ENCODE results near the gene SNCAIP. TPM values are rescaled to one million over a fixed set of nuclear protein-coding genes. Genes with fewer than 3 reads are reported as not detected.

SNCAIP gene
- total and polyA plus RNA-seq, 9 of the 15 experiments (the other 6 are each of a cell fraction or from before 2014, with no cell fraction given), result 0.04 TPM; not detected in 8

GRCh38 chr5:122392224-122392623, 80.2 kb downstream of the SNCAIP start:
- no peak overlapping the region for H2AFZ ChIP-seq (ENCODE audit: low read depth, low read length)
- H3K9me1 ChIP-seq (ENCODE audit: control insufficient read depth, insufficient read depth, low read length), result no peaks in the 10 kb centered on the region
- POLR2A ChIA-PET, result no interaction called here
- no peaks in the 10 kb centered on the region for H3K79me2 ChIP-seq (ENCODE audit: control insufficient read depth, insufficient read depth, low read length)
- H3K9me3 ChIP-seq (replicated peaks; ENCODE audit: control insufficient read depth, insufficient read depth, low read depth, low read length), result no peaks in the 10 kb centered on the region
- H4K20me1 ChIP-seq (replicated peaks; ENCODE audit: control insufficient read depth, insufficient read depth, low read length), result no peaks in the 10 kb centered on the region
- no TSS peak for BruUV-seq (replicated peaks)
- no peaks in the 10 kb centered on the region for H3K27me3 ChIP-seq (ENCODE audit: control insufficient read depth in 2 of 2, insufficient read depth in 2 of 2, low read length in 2 of 2)
- WGBS (ENCODE audit: insufficient coverage, low coverage, missing lambda C conversion rate), result 5% methylated on average over 2 of the region's 2 CpGs
- TF ChIP-seq SRF (CRISPR knock-in tag; IDR thresholded peaks at IDR 0.05) (no peak), UBTF (IDR thresholded peaks at IDR 0.05; ENCODE audit: borderline replicate concordance in 1 of 2, low read depth in 2 of 2, low read length in 2 of 2) (no peak), TCF7L2 (IDR thresholded peaks at IDR 0.05; ENCODE audit: low read depth, low read length) (no peak), GTF2E2 (tag; IDR thresholded peaks at IDR 0.05) (no peak), THRAP3 (IDR thresholded peaks at IDR 0.05; ENCODE audit: borderline replicate concordance) (no peak), FOXA1 (IDR thresholded peaks at IDR 0.05; ENCODE audit: borderline replicate concordance) (no peak)
- H3K4me2 ChIP-seq (ENCODE audit: insufficient read depth, low read length), result no peak overlapping the region
- ATAC-seq (no peak), DNase-seq (ENCODE audit: extremely low read depth in 1 of 4, low spot score in 3 of 4) (no peak), FAIRE-seq (no peak)
- H3K4me1 ChIP-seq (replicated peaks in 1 of 2; ENCODE audit: control insufficient read depth in 2 of 2, insufficient read depth in 2 of 2, low read length in 2 of 2), result no peaks in the 10 kb centered on the region
- H3K27ac ChIP-seq (ENCODE audit: extremely low read depth, low read depth, low read length), result no peak overlapping the region
- CTCF ChIA-PET (ENCODE audit: low intra/inter-chr PET ratio), result no interaction called here
- in situ Hi-C loops (cut with MboI), result no loop called here
- intact Hi-C loops (cut with micrococcal nuclease), result no loop called here
- H3K9ac ChIP-seq (ENCODE audit: insufficient read depth in 1 of 2, low read depth in 2 of 2, low read length in 2 of 2), result no peak overlapping the region
- H3K36me3 ChIP-seq (ENCODE audit: control insufficient read depth, insufficient read depth, low read length), result no peaks in the 10 kb centered on the region
- H3K4me3 ChIP-seq, result no peak overlapping the region
